Colon (tissue), 2 donors: Measurements from ENCODE around the gene MFSD6.

Experiments used
- FAIRE-seq: peaks from 2 replicates; lab custom pipeline; 2012; peaks lifted over from hg19 to GRCh38; lab: Jason Lieb, UNC
- donor health status: control.
- donor health status: control.

The MFSD6 gene

GRCh38 chr2:190440113-190440512, 32.0 kb downstream of the MFSD6 start:
- no peak for FAIRE-seq

- no peak for FAIRE-seq
Observed at GRCh38 chr2:190441564-190441963, 33.4 kb downstream of the MFSD6 start.

- no peak for FAIRE-seq
Observed at GRCh38 chr2:190443055-190443454, 34.9 kb downstream of the MFSD6 start.

DNA sequence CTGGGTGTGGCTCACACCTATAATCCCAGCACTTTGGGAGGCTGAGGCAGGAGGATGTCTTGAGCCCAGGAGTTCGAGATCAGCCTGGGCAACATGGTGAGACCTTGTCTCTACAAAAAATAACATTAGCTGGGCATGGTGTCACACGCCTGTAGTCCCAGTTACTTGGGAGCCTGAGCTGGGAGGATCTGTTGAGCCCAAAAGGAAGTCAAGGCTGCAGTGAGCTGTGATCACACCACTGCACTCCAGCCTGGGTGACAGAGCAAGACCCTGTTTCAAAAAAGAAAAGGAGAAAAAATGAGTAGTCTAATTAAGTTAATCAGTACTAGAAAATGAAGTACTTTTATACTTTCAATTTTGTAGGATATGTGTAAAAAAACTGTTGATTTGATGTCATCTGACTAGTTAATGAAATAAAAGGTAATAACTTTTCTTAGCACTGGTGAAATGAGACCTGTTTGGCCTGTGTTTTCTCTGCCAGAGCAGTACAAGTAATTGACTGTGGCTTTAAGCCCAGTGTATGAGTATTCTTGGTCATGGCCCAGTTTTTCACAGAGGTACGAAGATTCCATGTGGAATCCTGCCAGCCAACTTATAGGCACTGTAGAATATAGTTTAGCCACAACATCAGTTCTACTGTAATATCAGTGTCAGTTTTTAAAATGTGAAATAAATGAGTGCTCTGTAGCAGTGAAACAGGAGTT, 35.8 kb downstream of the MFSD6 start:
- FAIRE-seq, result no peak

- no peak for FAIRE-seq
Observed at GRCh38 chr2:190444976-190445375, 36.8 kb downstream of the MFSD6 start.

DNA sequence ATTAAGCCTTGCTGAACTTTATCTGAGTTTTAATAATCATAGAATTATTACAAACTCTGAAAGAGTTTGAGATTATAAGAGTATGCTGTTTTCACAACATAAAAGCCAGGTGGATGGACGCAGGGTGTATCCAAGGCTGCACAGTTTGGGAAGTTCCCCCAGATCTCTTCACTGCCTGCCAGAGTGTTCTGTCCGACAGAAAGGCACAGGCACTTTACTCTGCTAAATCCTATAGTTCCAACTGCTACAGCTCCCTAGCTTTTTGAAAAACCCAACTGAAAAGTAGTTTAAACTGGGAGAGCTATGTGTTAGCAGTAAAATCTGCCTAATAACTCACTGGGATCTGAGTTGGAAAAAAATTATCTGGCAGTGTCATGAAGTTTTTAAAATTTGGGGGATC, 38.0 kb downstream of the MFSD6 start:
- FAIRE-seq, result no peak

GRCh38 chr2:190446750-190447516, 38.8 kb downstream of the MFSD6 start:
- FAIRE-seq, result no peak

DNA sequence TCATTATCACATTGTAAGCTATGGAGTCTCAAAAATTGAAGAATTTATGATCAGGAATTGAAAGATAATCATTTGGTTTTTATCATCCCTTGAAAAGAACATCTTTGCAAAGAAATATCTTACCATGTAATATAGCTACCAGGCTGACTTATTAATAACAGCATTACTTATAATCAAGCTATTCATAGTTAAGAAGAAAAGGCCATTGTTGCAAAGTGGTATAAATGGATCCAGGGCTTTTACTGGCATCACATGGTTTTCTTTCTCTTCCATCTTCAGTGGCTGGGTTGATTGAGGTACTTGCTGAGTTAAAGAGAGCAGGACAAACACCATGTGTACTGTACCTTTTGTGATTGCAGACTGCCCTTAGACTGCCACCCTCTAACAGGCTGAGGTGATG, 39.6 kb downstream of the MFSD6 start:
- FAIRE-seq, result no peak

GRCh38 chr2:190449925-190450324, 41.8 kb downstream of the MFSD6 start:
- FAIRE-seq, result no peak

DNA sequence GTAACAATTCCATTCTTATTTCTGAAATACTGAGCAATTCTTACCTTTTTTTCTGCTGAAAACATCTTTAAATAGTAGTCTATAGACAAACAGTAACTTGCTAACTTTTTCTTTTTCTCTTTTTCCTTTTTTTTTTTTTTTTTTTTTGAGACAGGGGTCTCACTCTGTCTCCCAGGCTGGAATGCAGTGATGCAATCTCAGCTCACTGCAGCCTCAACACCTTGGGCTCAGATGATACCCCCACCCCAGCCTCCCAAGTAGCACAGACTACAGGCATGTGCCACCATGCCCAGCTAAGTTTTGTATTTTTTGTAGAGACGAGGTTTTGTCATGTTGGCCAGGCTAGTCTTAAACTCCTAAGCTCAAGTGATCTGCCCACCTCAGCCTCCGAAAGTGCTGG, 42.2 kb downstream of the MFSD6 start:
- no peak for FAIRE-seq

GRCh38 chr2:190451561-190452176, 43.5 kb downstream of the MFSD6 start:
- no peak for FAIRE-seq

DNA sequence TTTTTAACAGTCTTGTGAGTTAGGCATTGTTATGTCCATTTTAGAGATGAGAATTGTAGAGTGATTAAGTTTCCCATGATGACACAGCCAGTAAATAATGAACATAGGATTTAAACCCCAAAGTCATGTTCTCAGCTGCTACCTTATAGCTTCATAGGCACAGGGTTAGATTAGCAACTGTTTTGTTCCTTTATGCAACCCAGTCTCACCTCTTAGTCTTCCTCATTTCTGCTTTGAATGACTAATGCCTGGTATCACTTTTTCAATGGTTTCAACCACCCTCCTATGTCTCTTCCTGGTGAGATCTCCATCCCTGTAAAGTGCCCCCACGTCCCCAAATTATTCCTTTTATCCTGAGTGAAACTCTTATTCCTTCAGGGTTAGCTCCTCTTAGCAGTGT, 44.3 kb downstream of the MFSD6 start:
- no peak for FAIRE-seq

GRCh38 chr2:190454795-190455194, 46.6 kb downstream of the MFSD6 start:
- FAIRE-seq, result no peak

DNA sequence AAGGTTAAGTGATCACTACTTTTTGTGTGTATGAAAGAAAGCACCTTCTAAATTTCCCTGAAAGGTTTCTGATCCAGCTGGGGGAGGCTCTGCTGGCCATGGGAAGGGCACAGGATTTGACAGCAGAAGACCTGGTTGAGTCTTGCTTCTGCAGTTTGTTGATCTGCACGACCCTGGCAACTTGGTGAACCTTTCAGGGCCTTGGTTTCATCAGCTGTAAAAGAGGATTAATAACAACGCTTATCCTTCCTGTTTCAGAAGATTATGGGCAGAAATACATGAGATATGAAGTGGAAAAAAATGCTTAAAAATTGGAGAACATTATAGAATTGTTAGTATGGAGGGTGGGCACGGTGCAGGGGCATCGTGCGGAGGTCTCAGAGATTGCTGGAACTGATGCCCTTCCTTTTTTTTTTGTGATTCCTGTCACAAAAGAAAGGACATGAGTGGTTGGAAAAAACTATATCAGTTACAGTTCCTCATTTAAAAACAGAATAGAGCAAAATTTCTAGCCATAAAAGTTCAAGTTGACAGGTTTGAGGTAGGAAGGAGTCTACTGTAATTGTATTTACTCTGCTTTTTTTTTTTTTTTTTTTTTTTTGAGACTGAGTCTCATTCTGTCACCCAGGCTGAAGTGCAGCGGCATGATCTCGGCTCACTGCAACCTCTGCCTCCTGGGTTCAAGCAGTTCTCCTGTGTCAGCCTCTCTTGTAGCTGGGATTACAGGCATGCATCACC, 47.4 kb downstream of the MFSD6 start:
- FAIRE-seq, result no peak

DNA sequence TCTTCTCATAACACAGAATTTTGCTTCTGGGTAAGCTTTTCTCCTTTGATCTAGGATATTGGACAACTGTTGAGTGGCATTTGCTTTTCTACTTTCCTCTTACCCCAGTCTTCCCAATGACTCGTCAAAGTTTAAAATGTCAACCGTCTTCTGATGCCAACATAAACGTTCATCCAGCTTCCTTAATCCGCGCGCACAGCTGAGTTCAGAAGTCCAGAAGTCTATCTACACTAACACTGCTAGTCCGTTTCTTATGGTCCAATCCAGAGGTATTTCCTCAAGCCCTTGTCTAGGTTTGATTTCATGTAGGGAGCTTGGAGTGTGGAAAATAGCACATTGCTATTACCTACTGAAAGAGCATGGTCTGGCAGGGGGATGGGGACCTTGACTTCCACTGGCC, 48.7 kb downstream of the MFSD6 start:
- no peak for FAIRE-seq

GRCh38 chr2:190457256-190457655, 49.1 kb downstream of the MFSD6 start:
- FAIRE-seq, result no peak

DNA sequence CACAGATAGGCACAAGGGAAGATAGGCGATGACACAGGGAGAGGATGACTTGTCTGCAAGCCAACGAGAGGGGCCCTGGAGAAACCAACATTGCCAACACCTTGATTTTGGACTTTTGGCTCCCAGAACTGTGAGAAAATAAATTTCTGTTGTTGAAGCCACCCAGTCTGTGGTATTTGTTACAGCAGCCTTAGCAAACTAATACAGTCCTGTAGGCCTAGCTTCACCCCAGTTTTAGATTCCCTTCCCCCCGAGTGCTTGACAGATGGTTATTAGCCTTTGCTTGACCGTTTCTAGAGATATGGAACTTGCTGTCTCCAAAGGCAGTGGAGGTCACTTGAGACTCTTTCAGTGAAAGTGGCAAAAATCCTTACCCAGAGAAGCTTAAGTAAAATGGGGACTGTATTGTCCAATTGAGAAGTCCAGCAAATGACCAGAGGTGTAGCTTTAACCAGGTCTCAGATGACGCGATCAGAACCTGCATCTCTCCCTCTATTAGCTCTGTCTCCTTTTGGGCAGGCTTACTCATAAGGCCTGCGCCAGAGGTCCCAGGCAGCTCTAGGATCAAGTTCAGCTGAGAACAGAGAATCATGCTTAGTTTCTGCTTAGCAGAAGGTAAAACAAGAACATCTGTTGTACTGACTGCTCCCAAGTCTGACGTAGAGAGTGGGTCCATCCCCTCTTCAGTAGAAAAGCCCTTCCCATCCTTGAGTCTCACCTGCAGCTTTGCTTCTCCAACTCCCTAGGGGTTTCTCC, 50.4 kb downstream of the MFSD6 start:
- FAIRE-seq, result no peak

DNA sequence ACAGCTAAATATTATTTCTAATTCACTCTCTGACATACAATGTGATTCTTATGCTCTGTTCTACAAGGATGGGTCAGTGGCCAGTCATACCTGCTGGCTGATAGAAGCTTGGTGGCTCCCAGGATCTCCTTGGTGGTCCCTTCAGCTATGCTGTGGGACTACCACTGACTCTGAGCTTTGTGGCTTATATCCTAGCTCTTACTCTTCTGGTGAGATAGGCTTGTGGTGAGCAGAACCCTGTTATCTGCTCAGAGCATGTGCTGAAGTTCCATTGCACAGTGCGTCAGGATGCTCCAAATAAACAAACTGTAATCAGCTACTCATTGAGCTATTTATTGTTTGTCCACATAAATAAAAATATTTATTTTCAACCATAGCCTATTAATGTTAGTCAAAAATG, 51.7 kb downstream of the MFSD6 start:
- FAIRE-seq, result no peak

GRCh38 chr2:190460487-190460886, 52.3 kb downstream of the MFSD6 start:
- no peak for FAIRE-seq

GRCh38 chr2:190462181-190462580, 54.0 kb downstream of the MFSD6 start:
- no peak for FAIRE-seq

GRCh38 chr2:190462611-190463010, 54.5 kb downstream of the MFSD6 start:
- no peak for FAIRE-seq

DNA sequence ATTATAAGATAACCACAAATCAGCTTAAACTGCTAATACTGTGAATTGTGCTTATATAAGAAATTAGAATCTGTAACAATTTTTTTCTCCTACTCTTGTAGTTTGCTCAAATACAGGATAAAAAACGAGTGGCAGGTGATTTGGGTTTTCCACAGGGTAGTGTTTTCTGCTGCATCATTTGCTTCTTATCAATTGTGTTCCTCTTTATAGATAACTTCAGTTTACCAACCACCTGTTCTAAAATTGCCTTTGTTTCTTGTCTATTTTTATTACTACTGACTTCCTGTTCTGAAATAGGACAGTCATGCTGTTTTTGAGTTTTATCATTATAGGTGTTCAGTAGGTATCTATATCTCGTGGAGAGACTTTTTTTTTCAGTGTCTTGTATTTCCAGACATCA, 56.9 kb downstream of the MFSD6 start:
- FAIRE-seq, result no peak
